Stimulated activated CD4-positive, alpha-beta T cell treated with anti-CD3 and anti-CD28 coated beads, Interleukin-4, amount 100 ng/mL, for 1 hour (primary cell): ENCODE results near the gene ATP2A1.
"Not testable (repeated sequence)": the region's sequence is repeated elsewhere in the genome, so short reads cannot be mapped to it uniquely, and the experiment has no call there.

Experiments
- DNase-seq: peaks from one replicate; pipeline ENCODE4 v3.0.0-alpha.2; 2020

ATP2A1 gene

GRCh38 chr16:28883221-28883996 lies 5.1 kb downstream of the ATP2A1 start:
- DNase-seq: no peak

- DNase-seq: no peak
Observed at GRCh38 chr16:28884045-28884444, 5.8 kb downstream of the ATP2A1 start.

GRCh38 chr16:28886945-28887344 lies 8.7 kb downstream of the ATP2A1 start:
- DNase-seq: no peak

GRCh38 chr16:28890355-28890754 lies 12.1 kb downstream of the ATP2A1 start:
- DNase-seq: not testable (repeated sequence)

GRCh38 chr16:28891964-28892890 lies 13.9 kb downstream of the ATP2A1 start:
- no peak for DNase-seq

DNA sequence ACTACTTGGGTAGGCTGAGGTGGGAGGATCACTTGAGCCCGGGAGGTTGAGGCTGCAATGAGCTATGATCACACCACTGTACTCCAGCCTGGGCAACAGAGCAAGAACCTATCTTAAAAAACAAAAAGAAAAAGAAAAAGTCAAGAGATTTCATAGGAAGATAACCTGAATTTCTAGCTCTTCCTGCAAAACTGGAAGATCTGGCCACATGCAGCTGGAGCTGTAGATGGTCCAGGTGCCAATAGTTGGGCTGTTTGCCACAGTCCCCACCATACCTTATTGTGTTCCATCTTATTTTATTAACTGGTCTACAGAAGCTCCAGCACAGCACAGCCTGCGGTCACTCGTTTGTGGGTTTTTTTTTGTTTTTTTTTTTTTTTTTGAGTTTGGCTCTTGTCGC lies 15.0 kb downstream of the ATP2A1 start:
- DNase-seq: no peak

- no peak for DNase-seq
Observed at GRCh38 chr16:28895609-28896008, 17.3 kb downstream of the ATP2A1 start.

GRCh38 chr16:28897826-28898225 lies 19.5 kb downstream of the ATP2A1 start:
- DNase-seq: no peak

- no peak for DNase-seq
Observed at GRCh38 chr16:28898266-28898665, 20.0 kb downstream of the ATP2A1 start.

DNA sequence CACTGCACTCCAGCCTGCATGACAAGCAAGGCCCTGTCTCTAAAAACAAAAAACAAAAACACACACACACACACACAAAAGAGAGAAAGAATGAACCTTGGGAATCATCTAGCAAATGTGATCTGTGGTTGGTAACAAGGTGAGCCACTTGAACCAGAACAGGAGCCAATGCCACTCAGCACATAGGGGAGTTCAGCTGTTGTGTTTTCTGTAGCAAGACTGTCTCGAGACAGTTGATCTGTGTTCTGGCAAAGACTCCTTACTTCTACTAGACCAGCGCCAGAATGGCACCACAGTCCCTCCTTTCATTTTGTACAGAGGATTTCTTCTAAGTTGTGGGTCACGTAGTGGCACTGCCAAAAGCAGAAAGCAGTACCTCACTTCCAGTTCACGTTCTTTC lies 20.7 kb downstream of the ATP2A1 start:
- DNase-seq: no peak

DNA sequence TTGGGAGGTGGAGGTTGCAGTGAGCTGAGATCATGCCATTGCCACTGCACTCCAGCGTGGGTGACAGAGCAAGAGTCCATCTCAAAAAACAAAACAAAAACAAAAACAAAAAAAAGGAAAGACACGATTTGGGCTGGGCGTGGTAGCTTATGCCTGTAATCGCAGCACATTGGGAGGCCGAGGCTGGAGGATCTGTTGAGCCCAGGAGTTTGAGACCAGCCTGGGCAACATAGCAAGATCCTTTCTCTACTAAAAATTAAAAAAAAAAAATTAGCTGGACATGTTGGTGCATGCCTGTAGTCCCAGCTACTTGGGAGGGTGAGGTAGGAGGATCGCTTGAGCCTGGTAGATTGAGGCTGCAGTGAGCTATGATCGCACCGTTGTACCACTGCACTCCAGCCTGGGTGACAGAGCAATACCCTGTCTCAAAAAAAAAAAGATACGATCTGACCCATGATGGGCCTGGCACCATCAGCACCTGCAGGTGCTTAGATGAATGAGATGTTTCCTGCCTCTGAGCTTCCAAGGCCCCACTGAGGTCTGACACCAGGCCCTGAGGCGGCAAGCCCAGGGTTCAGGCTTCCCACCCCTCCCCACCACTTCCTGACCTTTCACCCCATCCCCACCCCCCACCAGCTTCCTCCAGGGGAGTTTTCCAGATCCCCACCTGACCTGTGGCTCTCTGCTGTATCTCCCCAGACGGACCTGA lies 21.7 kb downstream of the ATP2A1 start:
- DNase-seq: no peak

- no peak for DNase-seq
Observed at GRCh38 chr16:28900601-28901000, 22.3 kb downstream of the ATP2A1 start.

DNA sequence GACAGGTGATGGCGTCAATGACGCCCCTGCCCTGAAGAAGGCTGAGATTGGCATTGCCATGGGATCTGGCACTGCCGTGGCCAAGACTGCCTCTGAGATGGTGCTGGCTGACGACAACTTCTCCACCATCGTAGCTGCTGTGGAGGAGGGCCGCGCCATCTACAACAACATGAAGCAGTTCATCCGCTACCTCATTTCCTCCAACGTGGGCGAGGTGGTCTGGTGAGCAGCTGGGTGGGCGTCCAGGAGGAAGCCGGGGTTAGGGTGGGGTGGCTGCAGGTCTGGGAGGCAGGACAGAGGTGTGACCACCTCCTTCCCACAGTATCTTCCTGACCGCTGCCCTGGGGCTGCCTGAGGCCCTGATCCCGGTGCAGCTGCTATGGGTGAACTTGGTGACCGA lies 23.6 kb downstream of the ATP2A1 start:
- no peak for DNase-seq

GRCh38 chr16:28902909-28903308 lies 24.6 kb downstream of the ATP2A1 start:
- DNase-seq: no peak

DNA sequence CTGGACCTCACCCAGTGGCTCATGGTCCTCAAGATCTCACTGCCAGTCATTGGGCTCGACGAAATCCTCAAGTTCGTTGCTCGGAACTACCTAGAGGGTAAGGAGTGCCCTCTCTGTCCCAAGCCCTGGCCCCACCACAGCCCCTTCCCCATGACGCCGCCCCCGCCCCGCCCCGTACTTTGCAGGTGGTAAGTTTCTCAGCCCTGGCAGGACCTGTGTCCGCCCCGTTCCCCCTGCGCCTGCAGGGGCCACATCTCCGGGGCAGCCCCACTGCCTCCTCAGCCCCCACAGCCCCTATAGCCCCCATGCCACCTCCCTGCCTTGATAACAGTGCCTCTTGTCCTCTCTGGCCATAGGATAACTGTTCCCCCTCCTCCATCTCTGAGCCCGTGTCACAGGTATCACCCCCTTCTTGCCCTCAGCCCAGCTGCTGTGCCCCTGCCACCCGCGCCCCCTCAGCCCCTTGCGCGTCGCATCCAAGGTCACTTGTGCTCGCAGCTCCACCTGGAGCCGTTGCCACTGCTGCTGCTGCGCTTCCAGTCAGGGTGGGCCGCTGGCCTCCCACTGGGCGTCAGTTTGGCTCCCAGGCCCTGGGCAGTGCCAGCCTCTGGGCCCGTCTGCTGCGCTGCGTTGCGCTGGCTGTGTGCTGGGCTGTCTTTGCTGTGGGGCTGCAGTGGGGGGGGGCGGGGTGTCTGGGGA lies 25.2 kb downstream of the ATP2A1 start:
- DNase-seq: no peak

- no peak for DNase-seq
Observed at GRCh38 chr16:28904363-28904762, 26.1 kb downstream of the ATP2A1 start.

GRCh38 chr16:28904828-28905227 lies 26.5 kb downstream of the ATP2A1 start:
- no peak for DNase-seq

DNA sequence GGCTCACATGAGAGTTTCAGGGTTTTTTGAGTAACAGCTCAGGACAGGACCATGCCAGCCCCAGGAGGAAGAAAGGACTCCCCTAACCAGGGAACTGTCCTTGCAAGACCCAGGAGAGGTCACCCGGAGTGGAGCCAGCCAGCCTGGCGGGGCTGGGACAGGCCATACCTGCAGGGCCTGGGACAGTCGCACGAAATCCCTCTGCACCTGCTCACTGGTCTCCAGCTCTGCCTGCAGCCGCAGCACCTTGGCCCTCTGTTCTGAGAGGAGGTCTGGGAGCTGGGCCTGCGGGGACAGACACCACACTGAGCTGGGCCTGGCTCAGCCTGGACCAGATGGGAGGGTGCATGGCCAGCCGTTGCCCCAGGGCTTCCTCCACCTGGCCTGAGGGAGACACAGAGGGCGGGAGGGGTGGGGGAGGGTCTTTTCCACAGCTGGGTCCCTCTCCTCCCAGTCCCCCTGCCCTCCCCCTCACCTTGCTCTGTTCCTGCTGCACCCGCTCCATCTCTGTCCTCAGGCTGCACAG lies 27.0 kb downstream of the ATP2A1 start:
- no peak for DNase-seq

- DNase-seq: no peak
Observed at GRCh38 chr16:28905800-28906372, 27.6 kb downstream of the ATP2A1 start.

- DNase-seq: no peak
Observed at GRCh38 chr16:28910086-28911031, 32.1 kb downstream of the ATP2A1 start.

- DNase-seq: no peak
Observed at GRCh38 chr16:28912558-28912957, 34.3 kb downstream of the ATP2A1 start.
